NCI-H345 treated with DMSO at 0.1 percent for 48 hours (cell line): Measurements from ENCODE around the gene PCED1A.

Experiments
- DNase-seq: peaks from one replicate; lab custom pipeline; 2025; ENCODE audit not compliant: unreplicated experiment; lab: John Stamatoyannopoulos, UW

PCED1A gene, protein sequence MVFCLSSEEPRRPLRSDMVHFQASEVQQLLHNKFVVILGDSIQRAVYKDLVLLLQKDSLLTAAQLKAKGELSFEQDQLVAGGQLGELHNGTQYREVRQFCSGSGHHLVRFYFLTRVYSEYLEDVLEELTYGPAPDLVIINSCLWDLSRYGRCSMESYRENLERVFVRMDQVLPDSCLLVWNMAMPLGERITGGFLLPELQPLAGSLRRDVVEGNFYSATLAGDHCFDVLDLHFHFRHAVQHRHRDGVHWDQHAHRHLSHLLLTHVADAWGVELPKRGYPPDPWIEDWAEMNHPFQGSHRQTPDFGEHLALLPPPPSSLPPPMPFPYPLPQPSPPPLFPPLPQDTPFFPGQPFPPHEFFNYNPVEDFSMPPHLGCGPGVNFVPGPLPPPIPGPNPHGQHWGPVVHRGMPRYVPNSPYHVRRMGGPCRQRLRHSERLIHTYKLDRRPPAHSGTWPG

DNA sequence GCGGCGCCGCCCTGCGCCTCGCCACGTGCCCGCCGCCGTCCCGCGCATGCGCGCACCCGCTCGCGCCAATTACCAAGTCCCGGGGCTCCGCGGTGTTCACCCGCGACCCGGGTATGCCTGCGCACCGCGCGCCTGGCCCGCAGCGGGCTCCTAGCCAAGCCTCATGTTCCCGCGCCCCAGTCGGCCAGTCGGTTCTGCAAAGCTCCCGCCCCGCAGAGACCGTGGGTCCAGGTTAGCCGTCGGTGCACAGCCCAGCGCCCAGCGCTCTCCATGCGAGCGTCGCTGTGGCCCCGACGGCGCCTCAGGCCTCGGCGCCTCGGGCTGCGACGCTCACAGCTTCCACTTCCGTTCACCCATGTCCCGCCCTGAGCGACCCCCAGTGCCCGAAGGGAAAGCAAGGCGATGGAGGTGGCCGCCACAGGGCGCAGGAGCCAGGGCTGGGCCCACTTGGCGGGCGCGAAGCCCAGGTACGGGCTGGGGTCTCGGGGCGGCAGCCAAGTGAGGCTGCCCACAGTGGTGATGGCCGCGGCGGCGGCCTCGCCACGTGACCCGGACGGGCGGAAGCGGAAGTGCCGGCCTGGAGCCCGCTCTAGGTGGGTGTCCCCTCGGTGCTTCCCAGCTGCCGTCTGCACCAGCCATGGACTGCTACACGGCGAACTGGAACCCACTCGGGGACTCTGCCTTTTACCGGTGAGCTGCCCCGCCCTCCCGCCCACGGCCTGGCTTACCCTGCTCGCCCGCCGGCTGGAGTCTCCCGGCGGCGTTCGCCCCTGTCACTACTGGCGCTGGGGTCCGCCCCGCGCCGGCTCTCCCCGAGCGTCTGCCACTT lies at the start of gene PCED1A, which contains the start of gene VPS16:
Gene PCED1A, minus strand, starts transcription at position 518 of the 829 bp plus-strand sequence. CDS start 743 bp downstream, outside the sequence.
Gene VPS16, plus strand, starts transcription at position 608 of the 829 bp plus-strand sequence. Its CDS starts 30 bp downstream, at position 638.
- peak; percentile 85 for DNase-seq

DNA sequence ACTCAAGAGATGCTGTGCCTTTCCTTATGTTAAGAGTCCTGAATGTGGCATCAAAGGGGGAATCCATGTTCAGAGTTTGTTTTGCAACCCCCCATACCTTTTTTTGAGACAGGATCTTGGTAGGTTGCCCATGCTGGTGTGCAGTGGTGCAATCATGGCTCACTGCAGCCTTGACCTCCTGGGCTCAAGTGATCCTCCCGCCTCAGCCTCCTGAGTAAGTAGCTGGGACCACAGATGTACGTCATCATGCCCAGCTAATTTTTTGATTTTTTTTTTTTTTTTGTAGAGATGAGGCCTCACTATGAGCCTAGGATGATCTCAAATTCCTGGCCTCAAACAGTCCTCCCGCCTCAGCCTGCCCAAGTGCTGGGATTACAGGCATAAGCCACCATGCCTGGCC lies 49.3 kb upstream of the PCED1A start:
- no peak for DNase-seq

DNA sequence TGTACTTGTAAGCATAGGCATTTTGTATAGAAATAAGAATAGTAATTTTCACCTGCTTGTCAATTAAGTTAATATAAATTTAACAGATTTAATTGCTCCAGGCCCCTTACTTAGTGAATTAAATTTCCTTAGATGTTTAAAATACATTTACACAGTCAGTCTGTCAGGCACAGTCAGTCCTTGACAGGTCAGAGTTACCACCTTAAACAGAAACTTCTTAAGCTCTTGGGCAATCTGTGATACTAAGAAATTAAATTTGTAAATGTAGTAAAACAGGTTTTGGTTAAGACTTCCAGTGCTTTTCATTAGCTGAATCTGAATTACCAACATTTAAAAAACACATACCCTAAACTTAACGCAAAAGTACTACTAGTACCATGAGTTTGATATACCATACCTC lies 48.8 kb upstream of the PCED1A start:
- no peak for DNase-seq

DNA sequence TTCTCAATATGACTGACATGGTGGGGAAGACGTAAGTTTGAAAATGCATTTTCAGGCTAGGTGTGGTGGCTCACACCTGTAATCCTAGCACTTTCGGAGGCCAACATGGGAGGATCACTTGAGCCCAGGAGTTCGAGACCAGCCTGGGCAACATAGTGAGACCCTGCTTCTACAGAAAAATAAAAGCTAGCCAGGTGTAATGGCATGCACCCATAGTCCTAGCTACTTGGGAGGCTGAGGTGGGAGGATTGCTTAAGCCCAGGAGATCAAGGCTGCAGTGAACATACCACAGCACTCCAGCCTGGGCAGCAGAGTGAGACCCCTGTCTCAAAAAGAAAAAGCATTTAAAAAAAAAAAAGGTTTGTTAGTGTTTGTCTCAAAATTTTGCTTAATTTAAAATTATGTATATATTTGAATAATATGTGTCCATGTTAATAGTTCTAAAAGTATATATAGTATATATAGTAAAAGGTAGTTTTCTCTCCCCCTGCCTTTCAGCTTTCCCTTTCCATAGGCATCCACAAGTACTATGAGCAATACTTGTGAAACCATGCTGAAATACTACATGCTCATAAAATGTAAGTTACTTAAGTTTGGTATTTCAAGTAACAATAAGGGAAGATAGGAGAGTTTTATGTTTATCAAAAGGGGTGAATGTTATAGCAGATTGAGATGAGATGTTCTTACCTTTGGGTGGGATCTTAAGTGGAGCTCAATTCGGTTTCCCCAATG lies 47.9 kb upstream of the PCED1A start:
- no peak for DNase-seq

DNA sequence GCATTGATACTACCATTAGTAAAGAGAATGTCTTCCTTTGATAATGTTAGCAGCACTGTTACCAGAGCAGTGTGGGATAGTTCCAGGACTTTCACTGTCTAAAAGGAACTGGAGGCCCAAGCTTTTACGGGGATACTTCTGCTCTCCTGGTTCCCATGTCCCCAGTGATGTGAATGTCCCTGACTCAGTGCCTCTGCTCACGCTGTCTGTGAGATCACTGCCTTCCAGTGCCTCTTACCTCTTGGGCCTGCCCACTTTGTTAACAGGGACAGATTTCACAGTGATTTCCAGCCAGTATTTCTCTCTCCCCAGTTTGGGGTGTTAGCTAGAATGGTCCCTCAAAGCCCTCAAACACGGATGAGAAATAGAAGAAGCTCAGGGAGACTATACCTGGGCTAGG lies 47.3 kb upstream of the PCED1A start:
- no peak for DNase-seq

DNA sequence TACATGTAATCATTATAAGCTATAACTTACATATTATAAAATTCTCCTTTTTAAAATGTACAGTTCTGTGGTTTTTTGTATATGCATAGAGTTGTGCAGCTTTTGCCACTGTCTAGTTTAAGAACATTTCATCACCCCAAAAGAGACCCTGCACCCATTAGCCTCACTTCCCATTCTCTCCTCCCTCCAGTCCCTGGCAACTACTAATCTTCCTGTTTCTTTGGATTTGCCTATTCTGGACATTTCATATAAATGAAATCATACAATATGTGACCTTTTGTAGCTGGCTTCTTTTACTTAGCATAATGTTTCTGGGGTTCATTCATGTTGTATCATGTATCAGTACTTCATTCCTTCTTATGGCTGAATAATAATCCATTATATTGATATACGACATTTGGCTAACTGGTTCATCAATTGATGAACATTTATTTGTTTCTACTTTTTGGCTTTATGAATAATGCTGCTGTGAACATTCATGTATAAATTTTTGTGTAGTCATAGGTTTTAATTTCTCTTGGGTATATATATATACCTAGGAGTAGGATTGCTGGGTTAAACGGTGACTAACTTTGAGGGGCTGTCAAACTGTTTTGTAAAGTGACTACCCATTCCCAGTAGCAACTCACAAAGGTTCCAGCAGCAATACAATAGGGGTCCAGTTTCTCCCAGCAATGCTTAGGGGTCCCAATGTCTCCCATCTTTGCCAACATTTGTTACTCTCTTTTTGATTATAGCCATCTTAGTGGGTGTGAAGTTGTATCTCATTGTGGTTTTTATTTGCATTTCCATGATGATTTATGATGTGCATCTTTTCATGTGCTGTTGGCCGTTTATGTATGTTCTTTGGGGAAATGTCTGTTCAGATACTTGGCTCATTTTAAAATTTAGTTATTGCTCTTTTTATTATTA lies 43.5 kb upstream of the PCED1A start:
- no peak for DNase-seq

DNA sequence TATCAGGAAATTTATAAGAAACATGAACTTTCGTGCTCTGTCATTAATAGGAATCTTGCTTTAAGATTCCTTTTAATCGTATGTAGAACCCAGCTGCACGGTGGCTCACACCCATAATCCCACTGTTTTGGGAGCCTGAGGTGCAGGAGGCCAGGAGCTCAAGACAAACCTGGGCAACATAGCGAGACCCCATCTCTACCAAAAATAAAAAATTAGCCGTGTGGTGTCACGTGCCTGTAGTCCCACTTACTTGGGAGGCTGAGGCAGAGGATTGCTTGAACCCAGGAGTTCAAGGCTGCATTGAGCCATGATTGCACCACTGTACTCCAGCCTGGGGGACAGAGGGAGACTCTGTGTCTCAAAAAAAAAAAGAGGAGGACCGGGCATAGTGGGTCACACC lies 40.2 kb upstream of the PCED1A start:
- DNase-seq: no peak

DNA sequence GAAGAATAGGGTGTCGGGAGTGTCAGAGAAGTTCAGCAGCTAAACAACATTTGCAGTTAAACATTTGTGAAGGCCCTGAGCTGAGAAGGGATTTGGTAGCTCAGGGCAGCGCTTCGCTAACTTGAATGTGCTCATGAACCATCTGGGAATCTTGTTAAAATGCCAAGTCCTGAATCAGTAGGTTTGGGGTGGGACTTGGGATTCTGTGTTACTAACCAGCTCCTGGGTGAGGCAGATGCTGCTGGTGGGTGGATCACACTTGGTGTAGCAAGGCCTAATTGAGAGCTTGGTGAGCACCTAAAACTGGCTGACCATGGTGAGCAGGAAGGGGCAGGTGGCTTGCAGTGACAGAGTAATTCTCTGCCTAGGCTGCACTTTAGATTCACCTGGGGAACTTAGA lies 38.7 kb upstream of the PCED1A start:
- DNase-seq: no peak

DNA sequence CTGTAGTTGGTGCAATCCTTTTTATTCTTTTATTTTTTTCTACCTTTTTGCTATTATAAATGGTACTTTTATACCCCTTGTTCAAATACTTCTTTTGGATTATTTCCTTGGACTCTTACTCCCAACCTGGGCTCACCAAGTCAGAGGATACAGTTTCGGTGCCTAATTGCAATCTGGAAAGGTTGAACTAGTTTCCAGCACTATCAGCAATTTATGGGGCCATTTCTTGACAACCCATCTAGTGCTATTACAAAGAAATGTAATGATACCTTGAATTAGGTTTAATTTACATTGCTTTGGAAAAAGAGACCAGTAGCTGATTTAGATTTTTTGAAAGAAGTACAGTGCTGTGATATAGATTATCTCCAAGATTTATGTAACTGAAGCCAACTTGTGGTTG lies 38.1 kb upstream of the PCED1A start:
- no peak for DNase-seq

DNA sequence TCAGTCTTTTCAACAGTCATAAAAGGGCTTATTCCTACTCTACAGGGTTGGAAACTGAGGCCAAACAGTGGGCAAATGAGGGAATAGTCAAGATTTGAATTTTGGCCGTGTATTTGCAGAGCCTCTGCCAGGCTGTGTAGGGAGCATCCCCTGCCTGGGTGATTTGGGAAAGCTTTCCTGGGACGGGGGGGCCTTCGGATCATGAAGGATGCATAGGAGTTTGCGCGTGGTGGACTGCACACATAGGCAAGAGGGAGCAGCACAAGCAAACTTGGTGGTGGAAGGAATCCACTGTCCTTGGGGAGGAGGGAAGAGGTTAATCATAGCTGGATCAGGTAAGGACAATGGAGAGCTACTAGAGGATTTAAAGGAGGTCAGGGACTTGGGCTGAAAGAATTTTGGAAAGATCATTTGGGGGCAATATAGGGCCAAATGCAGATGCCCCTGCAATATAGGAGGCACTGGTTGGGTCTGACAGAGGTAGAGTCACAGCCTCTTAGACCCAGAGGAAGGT lies 35.3 kb upstream of the PCED1A start:
- no peak for DNase-seq

DNA sequence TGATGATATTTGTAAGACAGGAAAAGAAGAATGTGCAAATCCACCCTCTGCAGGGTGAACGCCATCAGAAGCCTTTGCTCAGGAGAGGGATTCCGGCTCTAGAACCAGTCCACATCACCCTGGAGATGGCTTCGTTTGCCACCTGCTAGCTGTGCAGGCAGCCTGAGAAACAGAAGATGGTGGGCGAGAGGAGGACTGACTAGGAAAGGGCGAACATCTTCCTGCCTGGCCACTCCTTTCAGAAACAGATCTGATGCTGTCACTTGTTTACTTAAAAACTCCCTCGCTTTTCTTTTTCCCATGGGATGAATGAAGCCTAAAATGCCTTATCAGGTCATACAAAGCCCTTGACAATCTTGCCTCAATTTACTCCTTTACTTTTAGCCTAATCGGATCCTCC lies 34.0 kb upstream of the PCED1A start:
- no peak for DNase-seq

DNA sequence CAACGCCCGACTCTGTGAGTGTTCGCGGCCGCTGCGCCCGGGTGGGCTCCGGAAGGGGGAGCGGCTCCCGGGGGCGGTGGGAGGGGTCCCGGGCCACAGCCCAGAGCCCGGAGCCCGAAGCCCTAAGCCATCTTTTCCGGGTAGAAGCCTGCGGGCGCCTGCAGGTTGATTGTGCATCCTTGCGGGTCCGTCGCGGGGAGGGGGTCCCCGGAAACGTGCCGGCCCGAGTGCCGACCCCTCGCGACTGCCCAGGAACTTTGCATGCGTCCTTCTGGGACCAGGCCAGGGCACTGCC lies 33.2 kb upstream of the PCED1A start:
- no peak for DNase-seq

DNA sequence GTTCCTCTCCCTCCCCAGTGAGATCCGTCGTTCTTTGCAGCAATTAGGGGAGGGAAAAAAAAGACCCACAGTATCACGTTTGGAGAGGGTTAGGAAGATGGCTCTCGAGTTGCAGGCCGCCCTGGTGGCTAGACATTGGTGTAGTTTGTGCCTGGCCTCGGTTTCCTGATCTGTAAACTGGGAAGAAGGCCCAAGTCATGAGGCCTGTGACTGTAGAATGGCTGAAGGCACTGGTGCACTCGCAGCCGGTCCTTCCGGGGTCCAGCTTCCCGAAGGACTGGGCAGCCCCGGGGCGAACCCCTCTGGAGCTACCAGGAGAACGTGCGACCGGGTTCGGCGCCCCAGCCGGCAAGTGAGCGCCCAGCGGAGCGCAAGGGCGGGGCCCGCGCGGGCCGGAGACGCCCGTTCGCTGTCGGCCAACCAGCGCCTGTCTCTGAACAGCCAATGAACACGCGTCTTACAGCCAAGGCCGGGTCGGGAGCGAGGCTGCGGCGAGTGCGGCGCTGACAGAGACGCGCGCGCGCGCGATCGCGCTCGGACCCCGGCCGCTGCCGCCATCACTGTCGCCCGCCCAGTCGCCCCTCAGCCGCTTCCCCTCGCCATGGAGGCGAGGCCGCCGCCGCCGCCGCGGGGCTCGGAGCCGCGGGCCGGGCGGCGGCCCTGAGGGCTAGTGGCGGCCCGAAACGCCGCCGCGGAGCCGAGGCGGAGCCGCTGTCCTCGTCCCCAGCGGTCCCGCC lies 32.7 kb upstream of the PCED1A start, which contains the start of gene PTPRA:
Gene PTPRA, plus strand, starts transcription at position 472 of the 737 bp plus-strand sequence. CDS start 90,797 bp downstream, outside the sequence.
- peak; percentile 86 for DNase-seq

DNA sequence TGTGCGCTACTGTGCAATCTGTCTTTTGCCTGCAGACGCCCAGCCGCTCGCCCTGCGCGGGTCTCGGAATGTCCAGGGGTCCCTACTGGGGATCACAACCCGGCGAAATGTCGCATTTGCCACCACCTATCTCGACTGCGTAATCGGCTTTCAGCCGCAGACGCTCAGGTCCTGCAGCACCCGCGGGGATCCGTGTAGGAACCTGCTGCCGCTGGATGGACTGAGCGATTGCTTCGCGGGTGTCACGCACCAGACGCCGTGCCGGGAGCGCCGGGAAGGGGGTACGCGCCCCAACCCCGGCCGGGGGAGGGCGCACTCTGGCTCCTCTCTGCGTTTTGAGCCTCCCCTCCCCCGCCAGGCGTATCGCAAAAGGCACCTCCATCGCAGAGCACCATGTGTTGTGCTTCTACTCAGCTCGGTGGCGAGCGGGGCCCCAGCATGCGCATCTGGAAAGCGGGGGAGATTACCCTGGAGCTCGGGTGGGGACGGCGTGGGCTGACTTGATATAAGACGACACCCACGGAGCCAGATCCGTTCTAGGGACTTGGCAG lies 32.1 kb upstream of the PCED1A start:
- DNase-seq: peak; percentile 43

DNA sequence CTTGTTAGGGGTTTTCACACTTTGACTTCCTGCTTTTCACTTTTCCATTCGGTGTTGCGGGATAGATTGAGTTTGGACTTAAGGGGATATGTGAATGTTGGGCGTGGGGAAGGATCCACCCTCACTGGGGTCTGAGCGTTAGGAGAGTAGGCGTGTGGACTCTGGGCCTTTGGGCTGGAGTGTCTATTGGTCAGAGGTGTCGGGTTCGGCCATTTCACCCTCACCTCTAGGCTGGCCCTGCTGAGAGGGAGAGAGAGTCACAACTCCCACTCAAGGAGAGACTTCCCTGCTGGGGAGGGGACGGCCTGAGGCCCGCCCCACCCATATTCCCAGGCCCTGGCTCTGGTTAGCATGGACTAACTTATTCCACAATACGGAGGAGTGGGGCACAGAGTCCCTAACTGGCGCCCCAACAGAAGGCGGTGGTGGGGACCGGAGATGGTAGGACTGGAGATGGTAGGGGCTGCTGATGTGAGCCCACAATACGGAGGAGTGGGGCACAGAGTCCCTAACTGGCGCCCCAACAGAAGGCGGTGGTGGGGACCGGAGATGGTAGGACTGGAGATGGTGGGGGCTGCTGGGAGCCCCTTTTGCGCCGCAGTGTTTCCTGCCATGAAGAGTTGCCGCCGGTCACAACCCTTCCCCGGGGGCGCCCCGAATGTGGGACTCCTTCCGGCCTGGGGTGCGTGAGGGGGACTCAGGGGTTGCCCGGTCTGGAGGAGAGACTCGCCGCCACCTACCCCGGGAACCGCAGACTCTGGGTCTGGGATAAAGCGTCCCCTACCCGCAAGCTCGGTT lies 31.4 kb upstream of the PCED1A start:
- DNase-seq: no peak

DNA sequence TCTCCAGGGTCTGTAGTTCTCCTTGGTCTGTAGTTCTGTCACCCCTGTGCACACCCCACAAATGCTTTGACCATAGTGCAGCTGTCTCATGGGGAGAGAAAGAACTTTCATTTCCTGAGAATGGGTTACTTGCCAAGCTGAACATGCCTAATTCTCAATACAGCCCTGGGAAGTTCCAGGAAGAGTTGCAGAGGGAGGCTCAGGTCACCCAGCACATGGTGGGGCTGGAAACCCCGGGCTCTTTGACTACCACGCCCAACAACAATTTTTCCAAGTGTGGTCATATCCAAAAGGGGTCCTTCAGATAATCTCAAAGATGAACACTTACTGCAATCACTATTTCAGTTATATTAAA lies 30.6 kb upstream of the PCED1A start:
- DNase-seq: no peak

DNA sequence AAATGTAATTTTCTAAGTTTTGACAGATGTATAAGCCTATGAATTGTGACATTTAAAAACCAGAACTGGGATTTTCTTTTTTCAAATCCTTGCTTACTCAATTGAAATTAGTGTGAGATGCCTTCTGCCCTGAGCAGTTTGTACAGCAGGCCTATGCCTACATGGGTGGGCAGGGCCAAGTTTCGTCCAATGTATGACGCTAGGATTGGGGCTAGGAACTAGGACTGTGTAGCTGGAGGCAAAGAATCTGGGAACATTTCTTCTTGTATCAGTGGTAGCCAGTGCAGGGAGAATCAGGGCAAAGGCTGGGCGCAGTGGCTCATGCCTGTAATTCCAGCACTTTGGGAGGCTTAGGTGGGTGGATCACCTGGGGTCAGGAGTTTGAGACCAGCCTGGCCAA lies 28.9 kb upstream of the PCED1A start:
- no peak for DNase-seq

DNA sequence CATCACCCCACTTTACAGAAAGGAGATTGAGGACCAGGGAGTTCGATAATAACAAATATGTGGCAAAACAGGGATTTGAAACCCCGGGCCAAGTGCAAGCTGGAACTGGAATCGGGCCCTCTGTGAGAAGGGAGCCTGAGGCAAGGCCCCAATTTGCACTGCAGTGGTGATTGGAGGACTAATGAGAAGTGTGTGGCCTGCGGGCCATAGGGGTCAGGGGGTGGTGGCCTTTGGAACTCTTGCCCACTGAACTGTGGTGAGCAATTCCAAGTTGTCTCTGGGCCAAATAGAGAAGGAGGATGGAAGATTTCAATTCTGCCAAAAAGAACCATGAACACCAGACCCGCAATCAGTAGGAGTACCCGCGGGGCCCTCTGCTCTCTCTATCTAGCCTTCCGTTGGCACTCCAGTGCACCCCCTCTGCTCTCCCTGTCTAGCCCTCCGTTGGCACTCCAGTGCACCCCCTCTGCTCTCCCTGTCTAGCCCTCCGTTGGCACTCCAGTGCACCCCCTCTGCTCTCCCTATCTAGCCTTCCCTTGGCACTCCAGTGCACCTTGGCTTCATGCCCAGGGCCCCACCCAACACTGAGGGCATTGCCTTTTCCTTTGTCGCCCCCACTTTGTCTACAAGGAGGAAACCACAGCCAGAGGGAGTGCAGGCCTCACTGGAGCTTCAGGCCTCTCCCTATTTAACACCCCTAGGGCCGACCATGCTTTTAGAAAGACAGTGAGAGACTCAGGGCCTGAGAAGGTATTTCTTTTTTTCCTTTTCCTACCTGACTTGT lies 26.8 kb upstream of the PCED1A start:
- DNase-seq: no peak
